GM19463 (cell line): Measurements from ENCODE around the gene FCGR1A.
"Not testable (repeated sequence)": the region's sequence is repeated elsewhere in the genome, so short reads cannot be mapped to it uniquely, and the experiment has no call there.

Experiments
- ATAC-seq: cut with Tn5 transposase; IDR thresholded peaks from one replicate; pipeline ENCODE4 v1.9.1; 2021; ENCODE audit warnings: mild to moderate bottlenecking, moderate library complexity; ENCODE audit not compliant: unreplicated experiment

FCGR1A gene

GRCh38 chr1:149831764-149832315, 49.3 kb downstream of the FCGR1A start:
- ATAC-seq = not testable (repeated sequence)

GRCh38 chr1:149832316-149833126, 50.0 kb downstream of the FCGR1A start:
- peak; percentile 74 for ATAC-seq

- ATAC-seq = peak; percentile 13
Observed at GRCh38 chr1:149833144-149833543, 50.6 kb downstream of the FCGR1A start.

- ATAC-seq = peak; percentile 15
Observed at GRCh38 chr1:149841149-149841548, 58.7 kb downstream of the FCGR1A start.
